Activated naive CD8-positive, alpha-beta T cell treated with anti-CD3 and anti-CD28 coated beads, Interleukin-2, amount 50 U/mL, for 16 hours (primary cell): ENCODE results near the gene FAM199X.
"Not testable (repeated sequence)": the region's sequence is repeated elsewhere in the genome, so short reads cannot be mapped to it uniquely, and the experiment has no call there.

Source experiments
- DNase-seq: peaks from one replicate; pipeline ENCODE4 v3.0.0-alpha.2; 2020; ENCODE audit warnings: low read depth, low spot score

FAM199X gene

DNA sequence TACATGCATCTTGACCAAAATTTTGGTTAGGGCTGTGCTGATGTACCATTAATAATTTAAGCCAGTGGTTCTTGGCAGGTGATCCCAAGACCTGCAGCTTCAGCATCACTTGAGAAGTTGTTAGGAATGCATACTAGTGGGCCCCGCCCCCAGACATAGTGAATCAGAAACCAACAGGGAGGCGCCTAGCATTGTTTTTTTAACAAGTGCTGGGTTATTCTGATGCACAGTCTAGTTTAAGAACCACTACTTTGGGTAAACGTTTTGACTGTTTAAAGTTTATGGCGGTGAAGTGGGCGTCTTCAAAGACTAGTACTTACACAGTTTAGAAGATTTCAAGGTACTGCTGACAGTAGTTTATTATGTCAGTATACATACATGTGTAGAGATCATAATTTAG, 23.6 kb downstream of the FAM199X start:
- DNase-seq: no peak

DNA sequence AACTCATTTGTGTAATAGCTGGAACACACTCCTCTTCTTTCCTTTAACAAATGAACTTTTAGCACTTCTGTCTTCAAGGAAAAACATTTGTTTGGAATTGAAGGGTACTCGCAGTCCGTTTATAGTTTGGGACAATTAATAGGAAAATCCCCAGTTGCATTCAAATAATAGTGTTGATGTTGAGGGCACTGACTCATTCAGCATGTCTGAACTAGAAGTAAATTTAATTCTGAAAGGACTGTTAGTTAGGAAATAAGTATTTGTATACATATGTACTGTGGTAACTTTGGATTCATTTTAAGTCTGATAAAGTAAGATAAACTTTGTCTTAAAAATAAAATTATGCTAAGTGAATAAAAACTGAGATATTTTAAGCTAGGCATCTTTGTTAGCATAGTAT, 27.2 kb downstream of the FAM199X start:
- DNase-seq: no peak

DNA sequence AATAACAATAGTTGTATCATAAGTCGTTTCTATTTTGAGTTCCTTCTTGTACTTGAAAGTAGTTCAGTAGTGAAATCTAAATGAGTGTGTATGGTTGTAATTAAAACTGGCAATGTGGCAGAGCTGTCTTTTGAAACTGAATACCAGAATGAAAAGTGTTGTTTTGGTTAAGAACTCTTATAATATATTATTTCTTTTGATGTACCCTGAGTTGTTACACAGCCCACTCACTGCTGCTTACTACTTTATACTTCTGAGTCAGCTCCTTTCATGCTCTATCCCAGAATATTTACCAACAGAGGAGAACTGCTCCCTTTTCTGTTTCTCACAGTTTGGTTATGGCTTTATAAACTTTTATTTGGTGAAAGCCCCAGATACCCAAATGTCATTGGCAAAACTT, 28.8 kb downstream of the FAM199X start:
- DNase-seq: no peak

DNA sequence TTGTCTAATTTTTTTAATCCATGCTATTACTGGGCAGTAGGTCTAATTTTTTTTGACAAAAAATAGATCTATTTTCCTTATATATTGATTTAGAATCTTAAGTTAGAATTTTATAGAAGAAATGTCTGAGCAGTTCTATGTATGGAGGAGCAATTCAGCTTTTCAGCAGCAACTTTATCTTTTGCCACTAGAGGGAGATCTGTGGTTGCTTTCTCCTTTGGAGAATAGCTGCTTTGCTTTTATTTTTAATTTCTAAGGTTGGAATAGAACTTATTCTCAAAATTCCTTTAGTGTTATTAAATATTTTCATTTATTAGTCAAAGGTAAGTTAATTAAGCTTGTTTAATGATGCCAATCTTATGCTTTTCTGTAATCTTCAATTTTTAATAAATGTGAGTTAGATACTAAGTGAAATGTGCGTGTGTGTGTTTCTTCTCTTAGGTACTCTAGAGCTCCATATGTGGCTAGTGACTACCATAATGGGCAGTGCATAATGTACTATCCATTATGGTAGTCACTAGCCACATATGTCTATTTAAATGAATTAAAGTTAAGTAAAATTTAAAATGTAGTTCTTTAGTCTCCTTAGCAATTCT, 29.3 kb downstream of the FAM199X start:
- DNase-seq: no peak

DNA sequence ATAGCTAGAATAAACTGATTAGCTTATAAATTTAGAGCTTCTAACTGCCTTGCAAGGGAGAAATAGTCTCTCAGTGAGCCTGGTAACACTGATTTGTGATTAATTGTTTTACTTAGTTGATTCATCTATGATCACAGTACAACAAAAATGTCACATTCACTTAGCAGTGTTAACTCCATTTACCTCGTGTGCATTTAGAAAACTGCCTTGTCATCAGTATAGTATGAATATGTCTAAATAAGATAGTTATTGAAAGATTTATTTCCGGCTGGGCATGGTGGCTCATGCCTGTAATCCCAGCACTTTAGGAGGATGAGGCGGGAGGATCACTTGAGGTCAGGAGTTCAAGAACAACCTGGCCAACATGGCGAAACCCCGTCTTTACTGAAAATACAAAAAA, 39.3 kb downstream of the FAM199X start:
- no peak for DNase-seq

DNA sequence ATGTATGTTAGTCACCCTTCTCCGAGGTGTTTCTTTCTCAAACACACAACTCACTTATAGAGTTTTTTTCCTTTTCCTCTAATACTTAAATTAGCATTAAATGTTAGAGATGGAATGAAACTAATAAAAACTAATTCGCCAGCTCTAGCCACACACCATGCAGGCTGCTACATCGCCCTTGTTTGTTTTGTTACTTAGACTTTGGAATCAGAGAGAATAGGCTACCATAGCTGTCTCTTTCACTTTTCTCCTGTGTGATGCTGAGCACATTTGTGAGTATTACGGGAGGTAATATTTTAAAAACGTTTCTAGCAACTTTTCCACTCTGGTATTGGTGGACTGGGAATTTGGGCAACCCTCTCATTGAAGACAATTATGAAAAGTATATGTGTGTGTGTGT, 44.9 kb downstream of the FAM199X start:
- DNase-seq: no peak

DNA sequence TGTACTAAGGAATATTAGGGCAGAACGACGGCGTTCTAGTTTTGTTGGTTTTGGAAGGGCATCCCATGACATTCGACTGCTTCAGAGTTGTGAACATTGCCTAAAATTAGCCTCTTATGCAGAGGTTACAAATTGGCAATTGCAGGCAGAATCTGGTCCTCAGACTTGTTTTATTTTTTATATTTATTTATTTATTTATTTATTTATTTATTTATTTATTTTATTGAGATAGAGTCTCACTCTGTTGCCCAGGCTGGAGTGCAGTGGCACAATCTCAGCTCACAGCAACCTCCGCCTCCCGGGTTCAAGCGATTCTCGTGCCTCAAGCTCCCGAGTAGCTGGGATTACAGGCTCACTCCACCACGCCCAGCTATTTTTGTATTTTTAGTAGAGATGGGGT, 63.8 kb downstream of the FAM199X start:
- not testable (repeated sequence) for DNase-seq
